Activated CD4-positive, alpha-beta T cell treated with anti-CD3 and anti-CD28 coated beads, Interleukin-2, amount 50 U/mL, for 4 hours (primary cell): ENCODE results near the gene RHOA.

Source experiments
- DNase-seq, 2 experiments: peaks; one replicate each; pipeline ENCODE4 v3.0.0-alpha.2; 2020

The RHOA gene

DNA sequence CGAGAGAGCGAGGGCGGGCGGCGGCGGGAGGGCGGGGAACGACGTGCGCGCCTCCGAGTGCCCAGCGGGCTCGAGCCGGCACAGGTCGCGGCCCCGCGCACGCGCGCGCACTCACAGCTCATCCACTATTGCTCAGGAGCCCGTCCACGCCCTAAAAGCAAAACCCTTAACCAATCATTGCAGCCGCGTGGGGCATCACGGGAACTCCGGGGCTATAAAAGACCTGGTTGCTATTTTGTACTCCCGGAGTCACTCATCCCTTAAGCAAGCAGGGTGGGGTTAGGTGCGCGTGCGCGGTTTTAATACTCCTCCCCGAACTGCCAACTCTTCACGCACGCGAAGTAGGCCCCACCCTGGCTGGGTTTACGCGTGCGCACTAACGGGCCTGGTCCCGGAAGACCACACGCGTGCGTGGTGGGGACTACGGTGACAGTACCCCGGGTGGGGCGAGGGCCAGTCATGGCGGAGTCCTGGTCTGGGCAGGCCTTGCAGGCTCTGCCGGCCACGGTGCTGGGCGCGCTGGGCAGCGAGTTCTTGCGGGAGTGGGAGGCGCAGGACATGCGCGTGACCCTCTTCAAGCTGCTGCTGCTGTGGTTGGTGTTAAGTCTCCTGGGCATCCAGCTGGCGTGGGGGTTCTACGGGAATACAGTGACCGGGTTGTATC lies at the start of gene RHOA, which contains the start of gene TCTA:
TSS of gene RHOA (minus strand) at position 9 of the 664 bp plus-strand sequence. CDS start 36,387 bp downstream, outside the sequence.
TSS of gene TCTA (plus strand) at position 456 of the 664 bp plus-strand sequence. CDS start at position 460, 4 bp downstream.
- peak; percentile 97 to 98 for DNase-seq

DNA sequence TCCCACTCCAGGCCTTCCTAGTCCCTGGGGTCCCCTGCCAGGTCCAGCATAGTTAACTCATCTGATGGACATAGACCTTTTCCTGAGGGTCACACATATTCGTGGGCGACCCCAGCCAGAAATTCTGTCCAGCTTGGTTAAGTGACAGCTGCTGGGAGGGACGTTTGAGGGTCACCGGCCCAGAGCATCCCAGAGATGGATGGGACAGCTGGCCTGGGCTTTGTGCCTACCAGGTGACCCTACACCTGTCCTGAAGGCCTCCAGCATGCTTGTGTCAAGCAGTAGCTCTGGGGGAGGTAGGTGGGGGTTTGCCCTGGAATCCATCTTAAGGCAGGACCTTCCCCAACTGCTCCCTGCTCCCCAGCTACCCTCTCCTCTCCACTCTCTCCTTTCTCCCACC lies 49.2 kb upstream of the RHOA start:
- DNase-seq: no peak

DNA sequence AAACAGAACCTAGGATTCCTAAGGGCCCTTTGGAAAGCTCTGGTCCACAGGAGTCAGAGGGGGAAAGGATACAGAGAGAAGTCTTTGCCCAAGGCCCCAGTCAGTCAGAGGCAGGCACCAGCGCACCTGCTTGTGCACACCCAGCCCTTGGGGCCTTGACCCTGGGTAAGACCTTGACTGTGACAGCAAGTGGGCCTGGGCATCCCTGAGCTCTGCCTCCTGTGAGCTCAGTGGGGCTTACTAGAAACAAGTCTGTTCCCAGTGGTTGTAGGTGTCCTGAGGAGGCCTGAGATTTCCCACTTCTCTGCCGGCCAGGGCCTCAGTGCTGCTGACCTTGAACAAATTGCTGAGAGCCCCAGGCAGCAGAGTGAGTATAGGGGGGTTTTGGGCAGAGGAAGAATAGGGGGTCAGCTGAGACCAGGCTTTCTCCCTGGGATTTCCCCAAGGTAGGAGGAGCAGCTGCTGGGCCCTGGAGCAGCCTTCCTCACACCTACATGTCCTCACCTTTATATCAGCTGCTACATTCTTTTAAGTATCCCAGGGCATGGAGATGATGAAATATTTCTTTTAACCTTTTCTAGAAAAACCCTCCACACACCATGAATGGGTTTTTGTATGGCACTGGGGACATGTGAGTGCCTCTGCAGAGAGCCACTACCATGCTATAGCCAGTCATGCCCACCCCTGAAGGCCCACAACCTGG lies 48.6 kb upstream of the RHOA start:
- DNase-seq: no peak

DNA sequence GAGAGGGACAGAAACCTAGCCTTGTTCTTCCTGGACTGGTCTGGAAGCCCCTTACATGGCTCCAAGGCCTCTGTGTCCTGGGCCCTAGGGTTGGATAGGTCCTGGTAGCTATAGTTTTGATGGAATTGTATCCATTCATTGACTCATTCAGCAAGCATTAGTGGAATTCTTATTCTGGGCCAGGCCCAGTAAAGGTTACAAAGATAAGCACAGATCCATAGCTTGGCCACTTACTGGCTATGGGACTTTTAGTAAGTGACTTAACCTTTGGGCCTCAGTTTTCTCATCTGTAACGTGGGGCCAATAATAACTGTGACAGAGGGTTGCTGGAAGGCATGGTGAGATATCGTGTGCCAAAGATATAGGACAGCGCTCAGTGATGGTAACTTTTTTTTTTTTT lies 44.7 kb upstream of the RHOA start:
- DNase-seq: no peak

DNA sequence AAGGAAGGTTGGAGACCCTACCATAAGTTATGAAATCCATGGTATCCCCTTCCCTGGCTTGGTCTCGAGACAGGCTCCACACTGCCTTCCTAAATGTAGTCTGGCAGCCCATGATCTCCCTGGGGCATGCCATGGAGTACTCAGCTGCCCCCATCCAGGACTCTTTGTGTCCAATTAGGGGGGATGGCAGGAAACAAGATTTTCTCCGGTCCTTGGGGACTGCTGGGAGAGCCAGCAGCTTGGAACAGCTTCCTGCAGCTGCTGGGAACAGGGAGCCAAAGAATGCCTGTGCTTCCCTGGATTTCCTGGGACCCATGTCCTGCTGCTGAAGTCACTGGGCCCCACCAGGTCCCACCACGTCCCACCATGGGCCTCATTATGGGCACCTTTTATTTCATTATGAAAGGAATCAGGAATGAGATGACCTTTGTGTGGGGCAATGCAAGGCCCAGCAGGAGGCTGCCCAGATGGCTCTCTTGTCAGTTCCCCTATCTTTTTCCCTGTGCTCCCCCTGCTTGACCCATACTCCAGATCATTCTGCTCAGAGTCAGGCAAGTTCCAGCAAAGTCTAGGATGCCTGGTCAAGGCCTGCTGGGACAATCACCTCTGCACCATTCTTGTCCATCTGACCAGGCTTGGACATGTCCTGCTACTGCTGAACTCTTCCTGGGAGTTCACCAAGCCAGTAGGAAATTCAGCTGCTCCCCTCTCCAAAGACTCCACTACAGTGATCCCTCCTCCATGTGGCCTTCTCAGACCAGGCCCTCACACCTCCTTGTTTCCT lies 43.3 kb upstream of the RHOA start:
- no peak for DNase-seq

DNA sequence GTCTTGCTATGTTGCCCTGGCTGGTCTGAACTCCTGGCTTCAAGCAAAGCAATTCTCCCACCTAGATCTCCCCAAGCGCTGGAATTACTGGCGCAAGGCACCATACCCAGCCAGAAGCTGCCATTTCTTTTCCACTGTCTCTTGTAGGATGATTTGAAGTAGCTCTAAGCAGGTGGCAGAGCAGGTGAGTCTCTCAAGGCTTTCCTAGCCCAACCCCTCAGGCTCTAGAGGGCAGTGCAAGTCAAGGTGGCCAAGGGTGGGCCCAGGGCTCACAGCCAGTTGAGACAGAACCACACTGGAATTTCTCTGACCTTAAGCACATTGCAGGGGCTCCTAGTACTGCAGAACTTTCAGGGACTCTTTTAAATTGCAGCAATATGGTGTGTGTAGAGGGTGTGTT lies 42.7 kb upstream of the RHOA start:
- DNase-seq: no peak

DNA sequence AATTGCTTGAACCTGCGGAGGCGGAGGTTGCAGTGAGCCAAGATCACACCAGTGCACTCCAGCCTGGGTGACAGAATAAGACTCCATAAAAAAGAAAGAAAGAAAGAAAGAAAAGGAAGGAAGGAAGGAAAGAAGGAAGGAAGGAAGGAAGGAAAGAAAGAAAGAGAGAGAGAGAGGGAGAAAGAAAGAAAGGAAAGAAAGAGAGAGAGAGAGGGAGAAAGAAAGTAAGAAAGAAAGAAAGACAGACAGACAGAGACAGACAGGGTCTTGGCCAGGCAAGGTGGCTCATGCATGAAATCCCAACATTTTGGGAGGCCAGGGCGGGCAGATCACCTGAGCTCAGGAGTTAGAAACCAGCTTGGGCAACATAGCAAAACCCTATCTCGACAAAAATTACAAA lies 41.8 kb upstream of the RHOA start:
- DNase-seq: no peak

DNA sequence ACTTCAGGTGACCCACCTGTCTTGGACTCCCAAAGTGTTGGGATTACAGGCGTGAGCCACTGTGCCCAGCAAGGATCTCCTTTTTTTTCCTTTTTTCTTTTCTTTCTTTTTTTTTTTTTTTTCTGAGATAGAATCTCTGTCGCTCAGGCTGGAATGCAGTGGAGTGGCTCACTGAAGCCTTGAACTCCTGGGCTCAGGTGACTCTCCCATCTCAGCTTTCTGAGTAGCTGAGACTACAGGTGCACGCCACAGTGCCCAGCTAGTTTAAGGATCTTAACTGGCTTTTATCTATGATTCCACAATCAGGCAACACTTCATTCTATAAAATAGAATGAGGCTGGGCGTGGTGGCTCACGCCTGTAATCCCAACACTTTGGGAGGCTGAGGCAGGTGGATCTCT lies 33.6 kb upstream of the RHOA start:
- DNase-seq: no peak

DNA sequence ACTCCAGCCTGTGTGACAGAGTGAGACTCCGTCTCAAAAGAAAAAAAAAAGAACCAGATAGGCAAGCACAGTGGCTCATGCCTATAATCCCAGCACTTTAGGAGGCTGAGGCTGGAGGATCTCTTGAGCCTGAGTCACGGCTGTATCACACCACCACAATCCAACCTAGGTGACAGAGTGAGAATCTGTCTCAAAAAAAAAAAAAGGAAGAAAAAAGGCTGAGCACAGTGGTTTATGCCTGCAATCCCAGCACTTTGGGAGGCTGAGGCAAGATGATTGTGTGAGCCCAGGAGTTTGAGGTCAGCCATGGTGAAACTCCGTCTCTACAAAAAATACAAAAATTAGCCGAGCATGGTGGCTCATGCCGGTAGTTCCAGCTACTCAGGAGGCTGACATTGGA lies 23.0 kb upstream of the RHOA start:
- no peak for DNase-seq

DNA sequence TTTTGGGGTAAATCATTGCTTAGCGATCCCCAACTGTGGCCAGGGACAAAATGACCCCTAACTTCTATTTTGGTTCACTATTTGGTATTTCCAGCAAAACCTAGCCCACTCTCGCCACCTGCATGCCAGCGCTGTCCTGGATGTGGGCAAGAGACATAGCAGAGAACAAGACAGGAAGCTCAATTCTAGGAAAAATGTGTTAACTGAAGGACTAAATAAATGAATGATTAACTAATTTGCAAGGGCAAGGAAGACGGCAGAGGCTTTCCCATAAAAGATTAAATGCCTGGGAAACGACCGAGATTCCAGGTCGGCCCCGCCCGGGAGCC lies 16.9 kb upstream of the RHOA start:
- DNase-seq: no peak

DNA sequence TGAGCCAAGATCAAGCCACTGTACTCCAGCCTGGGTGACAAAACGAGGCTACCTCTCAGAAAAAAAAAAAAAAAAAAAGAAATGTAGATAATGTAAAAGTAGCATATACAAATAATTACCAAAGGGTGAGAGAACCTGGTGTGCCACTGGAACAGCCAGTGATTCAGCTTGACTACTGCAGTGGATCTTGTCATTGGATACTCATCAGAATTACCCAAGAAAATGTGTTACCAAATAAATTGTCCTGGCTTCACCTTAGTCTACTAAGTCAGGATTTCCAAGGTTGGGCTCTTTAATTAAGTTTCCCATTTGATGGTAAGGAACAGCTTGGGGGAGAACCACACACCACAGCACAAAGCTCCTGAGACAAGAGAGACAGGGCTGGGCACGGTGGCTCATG lies 15.8 kb upstream of the RHOA start:
- no peak for DNase-seq

DNA sequence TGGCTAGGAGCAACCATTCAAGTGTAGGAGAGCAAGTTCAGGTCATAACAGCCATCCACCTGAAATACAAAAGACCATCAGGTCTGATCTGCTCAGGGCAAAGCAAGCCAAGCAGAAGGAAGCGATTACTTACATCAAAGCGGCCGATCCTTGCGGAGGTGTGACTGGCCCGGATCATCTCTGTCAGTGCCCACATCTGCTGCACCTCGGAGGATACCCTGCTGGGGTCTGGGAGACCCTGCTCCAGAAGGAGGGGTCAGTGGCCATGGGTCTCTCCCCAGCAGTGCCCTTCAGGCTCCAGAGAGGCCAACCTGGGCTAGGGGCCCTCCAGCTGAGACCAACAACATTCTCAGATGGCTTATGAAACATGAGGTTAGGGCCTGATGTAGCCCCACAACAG lies 13.0 kb upstream of the RHOA start:
- DNase-seq: no peak

DNA sequence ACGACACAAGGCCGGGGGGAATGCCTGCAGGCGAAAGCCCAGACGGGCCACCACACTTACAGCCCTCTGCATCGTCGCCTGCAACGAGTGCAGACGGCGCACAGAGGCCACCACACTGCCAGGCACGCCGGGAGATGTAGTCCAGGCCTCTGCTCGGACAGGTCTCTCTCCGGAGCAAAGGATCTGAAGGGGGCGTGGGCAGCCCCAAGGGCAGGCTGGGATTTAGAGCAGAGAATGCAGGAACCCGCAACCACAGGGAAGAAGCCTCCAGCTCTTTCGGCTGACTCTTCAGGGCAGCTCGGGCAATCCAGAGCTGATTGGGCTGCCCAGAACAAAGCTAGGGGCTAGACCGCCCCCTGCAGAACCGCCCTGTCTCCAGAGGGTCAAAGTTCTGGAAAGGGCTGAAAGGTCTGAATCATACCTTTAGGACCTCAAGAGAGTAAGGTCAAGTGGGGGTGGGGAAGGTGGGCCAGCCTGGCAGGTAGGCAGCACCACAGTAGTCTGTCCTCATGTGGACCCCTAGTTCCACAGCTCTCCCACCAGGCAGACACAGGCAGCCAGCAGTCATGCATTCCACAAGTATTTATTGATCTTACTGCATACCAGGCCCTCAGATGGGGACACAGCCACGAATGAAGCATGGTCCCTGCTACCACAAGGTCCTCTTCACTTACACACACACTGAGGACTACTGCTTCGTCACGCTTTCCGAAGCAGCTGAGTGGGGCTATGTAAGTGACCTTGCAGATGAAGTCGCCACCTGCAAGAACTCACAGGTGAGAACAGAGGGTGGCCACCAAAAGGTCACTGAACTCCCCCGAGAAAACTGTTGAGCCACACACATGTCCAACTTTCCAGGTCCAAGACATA lies 10.8 kb upstream of the RHOA start, which contains the start of gene AMT:
TSS of gene AMT (minus strand) at position 95 of the 870 bp plus-strand sequence. CDS start at position 72, 23 bp downstream.
- DNase-seq: no peak

DNA sequence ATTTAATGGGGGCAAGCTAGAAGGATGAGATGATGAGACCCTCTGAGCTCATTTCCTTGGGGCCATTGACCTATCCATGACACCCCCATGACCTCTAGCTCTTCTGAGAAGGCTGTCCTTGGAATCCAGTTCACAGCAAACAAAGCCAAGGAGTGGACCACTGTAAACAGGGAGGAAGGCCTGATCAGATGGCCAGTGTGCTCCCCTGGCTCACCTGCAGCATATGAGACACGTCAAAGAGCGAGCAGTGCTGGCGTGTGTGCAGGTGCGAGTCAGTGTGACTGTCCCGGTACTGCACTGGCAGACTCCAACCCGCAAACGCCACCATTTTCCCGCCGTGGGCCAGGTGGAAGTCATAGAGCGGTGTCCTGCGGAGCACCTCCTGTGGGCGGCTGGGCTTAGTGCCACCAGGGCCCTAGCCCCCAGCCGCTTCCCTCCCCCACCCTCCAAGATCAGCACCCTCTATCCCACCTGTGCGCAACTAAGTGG lies 10.2 kb upstream of the RHOA start:
- DNase-seq: no peak

DNA sequence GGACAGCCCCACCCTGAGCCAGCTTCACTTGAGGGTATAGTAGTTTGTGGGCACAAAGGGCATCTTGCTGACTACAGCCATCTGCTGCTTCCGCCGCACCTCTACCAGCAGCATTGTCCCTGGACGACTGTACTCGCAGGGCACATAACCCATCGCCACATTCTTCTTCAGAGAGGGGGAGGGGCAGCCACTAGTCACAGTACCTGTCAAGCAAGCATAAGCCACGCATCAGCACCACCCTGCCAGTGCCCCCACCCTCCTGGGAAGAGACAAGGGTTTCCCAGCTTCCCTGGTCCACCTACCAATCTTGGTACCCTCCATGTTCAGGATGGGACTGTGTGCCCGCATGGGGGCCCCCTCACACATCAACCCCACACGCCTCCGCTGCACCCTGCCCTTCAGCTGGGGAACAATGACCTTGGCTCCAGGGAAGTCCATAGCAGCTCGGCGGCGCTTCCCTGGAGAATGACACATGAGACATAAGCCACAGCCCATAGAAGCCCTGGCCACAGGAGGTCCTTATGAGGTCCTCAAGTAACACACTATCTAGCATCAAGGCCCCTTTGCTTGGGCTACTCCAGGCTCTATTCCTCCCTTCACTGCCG lies 5.8 kb upstream of the RHOA start:
- DNase-seq: no peak

DNA sequence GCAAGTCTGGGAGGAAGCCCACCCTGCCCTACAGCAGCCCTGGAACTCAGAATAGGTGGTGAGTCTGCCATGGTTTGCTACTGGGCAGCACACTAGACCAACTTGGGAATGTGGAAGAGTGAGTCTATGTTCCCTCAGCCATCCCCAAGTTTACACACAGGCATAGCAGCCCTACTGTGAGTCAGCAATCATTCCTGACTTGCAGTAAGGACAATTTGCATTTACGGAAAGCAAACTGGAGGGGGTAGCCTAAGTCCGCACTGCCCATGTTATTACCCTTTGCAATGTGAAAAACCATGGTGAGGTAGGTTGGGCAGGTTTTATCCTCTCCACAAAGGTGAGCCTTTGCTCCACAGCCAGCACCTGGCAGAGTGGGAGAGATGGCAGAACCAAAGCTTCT lies 5.1 kb upstream of the RHOA start:
- DNase-seq: no peak

DNA sequence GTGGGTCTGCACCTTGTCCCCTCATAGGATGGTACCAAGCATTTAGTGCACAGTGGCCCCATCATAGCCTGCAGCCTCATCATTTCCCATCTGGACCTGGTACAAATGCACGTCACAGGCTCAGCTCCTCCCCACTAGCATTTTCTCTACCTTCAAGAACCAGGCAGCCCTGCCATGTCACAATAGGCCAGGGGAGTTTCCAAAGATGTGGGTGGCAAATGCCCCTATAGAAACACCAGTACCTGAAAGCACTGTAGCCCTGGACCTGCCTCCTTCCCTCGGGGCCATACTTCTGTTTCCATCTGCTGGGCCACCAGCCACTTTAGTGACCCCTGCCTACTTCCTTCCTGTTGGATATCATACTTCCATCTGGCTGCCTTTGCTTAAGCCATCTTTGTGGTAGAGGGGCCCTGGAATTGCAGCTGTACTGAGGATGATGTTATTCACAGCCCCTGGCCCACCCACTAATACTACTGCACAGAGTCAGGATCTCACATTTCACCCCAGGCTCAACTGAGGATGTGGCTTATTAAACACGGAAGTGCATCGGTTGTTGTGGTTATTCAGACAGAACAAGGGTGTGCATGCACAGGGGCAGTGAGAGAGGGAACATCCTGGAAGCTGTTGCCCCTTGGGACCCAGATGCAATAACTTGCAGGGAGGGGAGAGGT lies 4.3 kb upstream of the RHOA start:
- DNase-seq: peak; percentile 65 to 66

DNA sequence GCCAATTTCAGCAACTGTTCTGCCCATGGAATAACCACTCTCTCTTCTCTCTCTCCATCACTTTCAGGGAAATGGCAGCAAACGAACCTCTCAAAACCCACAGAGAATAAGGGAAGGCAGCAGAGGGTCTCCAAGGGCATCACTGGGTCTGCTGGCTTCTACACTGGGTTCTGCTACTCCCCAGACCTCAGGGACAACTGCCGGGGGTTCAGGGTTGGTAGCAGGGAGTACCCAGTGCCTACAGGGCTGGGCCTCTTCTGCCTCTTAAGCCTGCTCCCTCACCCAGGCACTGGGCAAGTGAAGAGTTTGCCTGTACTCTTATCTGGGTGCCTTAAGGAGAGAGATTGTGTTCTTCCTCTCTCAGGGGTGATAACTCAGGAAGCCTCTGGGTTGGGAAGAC lies 3.0 kb upstream of the RHOA start:
- DNase-seq: no peak

DNA sequence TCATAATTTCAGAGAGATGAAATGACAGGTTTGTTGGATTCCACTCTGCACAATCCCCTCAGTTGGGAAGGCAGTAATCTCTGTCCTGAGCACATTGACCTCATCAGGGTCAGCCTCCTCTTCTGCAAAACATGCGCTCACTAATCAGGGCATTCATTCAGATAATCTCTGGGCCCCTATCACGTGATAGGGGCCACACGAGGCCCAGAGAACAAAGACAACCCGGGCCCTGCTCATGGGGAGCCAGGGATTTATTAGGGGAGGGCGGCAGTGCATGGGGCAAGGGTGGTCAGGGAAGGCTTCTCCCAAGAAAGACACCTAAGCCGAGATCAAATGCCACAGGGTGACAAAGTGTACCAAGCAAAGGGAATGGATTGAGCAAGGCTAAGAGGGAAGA lies 1.6 kb upstream of the RHOA start:
- no peak for DNase-seq

DNA sequence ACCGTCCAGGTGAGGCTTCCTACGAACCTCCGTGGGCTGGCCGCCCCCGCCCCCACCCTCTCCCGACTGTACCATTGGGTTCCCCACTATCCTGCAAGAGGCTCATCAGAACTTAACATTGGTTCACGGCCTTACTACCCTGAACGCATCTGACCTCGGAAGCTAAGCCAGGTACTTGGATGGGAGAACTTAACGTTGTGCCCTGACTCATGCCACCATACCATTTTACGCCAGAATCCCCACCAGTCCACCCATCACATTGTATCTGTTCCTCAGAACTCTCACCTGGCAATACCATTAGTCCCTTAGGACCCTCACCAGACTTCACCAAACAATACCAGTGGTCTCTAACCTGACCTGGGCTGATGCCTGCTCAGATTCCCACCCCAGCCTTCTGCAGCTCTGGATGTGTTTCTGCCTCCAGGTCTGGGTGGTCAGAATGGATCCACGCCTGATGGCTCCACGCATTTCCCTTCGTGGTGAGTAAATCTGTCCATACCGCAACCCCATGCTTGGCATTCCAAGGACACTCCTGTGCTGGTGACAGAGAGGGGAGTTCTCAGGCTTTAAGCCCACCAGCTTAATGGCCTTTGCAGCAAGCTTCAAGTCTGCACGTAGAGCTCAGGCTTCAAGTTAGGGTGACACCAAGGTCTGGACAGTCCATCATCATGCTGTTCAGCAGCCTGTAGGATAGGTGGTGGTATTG lies 1.0 kb upstream of the RHOA start:
- DNase-seq: no peak

DNA sequence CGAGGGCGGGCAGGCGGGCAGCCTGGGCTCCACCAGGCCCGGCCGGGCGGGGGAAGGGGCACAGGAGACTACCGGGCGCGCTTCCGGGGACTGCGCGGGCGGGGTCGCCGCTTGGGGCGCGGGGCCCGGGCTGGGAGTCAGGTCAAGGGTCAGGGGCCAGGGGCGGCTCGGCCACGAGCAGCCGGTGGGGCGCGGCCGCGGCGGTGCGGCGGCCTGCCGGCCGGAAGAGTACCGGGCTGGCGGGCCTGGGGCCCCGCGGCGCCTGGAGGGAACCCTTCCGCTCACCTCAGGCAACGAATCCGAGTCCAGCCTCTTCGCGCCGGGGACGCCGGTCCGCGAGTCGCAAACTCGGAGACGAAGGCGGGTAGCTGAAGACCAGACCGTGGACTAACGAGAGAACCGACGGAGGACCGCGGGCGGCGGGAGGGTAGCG lies 225 bp downstream of the RHOA start:
- DNase-seq: peak; percentile 20 to 27
